Measurements from ENCODE around the gene KRTAP9-8. TPM values are rescaled to one million over a fixed set of nuclear protein-coding genes. Genes with fewer than 3 reads are reported as not detected.
"Not testable (repeated sequence)": the region's sequence is repeated elsewhere in the genome, so short reads cannot be mapped to it uniquely, and the experiment has no call there.

The KRTAP9-8 gene
- not detected for total RNA-seq

- H3K4me1 Mint-ChIP-seq; POLR2A ChIA-PET; DNase-seq; H3K9me3 Mint-ChIP-seq (ENCODE audit: low read depth); CTCF ChIA-PET; H3K36me3 Mint-ChIP-seq (ENCODE audit: low read depth); H3K4me3 Mint-ChIP-seq; ATAC-seq; H3K27me3 Mint-ChIP-seq; intact Hi-C loops (cut with DNase I, micrococcal nuclease); H3K27ac Mint-ChIP-seq: not testable (repeated sequence)
These were observed at the start of gene KRTAP9-8 for GRCh38 chr17:41237949-41238437. Gene KRTAP9-8 (plus strand): TSS chr17:41237999. CDS start chr17:41238052, 53 bp downstream.

- H3K27ac Mint-ChIP-seq; CTCF ChIA-PET; DNase-seq; ATAC-seq; H3K4me1 Mint-ChIP-seq; H3K36me3 Mint-ChIP-seq (ENCODE audit: low read depth); H3K9me3 Mint-ChIP-seq (ENCODE audit: low read depth); POLR2A ChIA-PET; H3K4me3 Mint-ChIP-seq; intact Hi-C loops (cut with DNase I, micrococcal nuclease); H3K27me3 Mint-ChIP-seq: not testable (repeated sequence)
These were observed 47.9 kb upstream of the KRTAP9-8 start, which contains the start of gene KRTAP9-1 for GRCh38 chr17:41189837-41190318. Gene KRTAP9-1 (plus strand): TSS chr17:41189887. CDS start chr17:41189887, 0 bp downstream.

GRCh38 chr17:41190328-41190727, 47.5 kb upstream of the KRTAP9-8 start:
- no peak for DNase-seq
- Mint-ChIP-seq H3K9me3 (ENCODE audit: low read depth) (peaks cover 3% of the 10 kb centered on the region), H3K27ac (no peak overlapping the region), H3K27me3 (peaks cover 4% of the 10 kb centered on the region), H3K4me3 (no peak overlapping the region), H3K36me3 (ENCODE audit: low read depth) (peaks cover 3% of the 10 kb centered on the region), H3K4me1 (no peaks in the 10 kb centered on the region)
- no peak for ATAC-seq
- ChIA-PET CTCF (no interaction called here), POLR2A (no interaction called here)
- intact Hi-C loops (cut with DNase I, micrococcal nuclease): no loop called here

- intact Hi-C loops (cut with DNase I, micrococcal nuclease): no loop called here
- Mint-ChIP-seq H3K9me3 (ENCODE audit: low read depth) (peaks cover 8% of the 10 kb centered on the region), H3K36me3 (ENCODE audit: low read depth) (peaks cover 3% of the 10 kb centered on the region), H3K4me3 (no peak overlapping the region), H3K27ac (no peak overlapping the region), H3K4me1 (no peaks in the 10 kb centered on the region), H3K27me3 (no peaks in the 10 kb centered on the region)
- CTCF ChIA-PET: interaction anchor here (1.5 kb wide), 1 partner anchor 14 kb away, joined by 3 read pairs; no protein-coding TSS in a partner anchor
- ATAC-seq: no peak
- POLR2A ChIA-PET: no interaction called here
- no peak for DNase-seq
These were observed 41.7 kb upstream of the KRTAP9-8 start for GRCh38 chr17:41196068-41196467.

GRCh38 chr17:41199421-41200078, 38.2 kb upstream of the KRTAP9-8 start:
- Mint-ChIP-seq H3K27ac (no peak overlapping the region), H3K4me3 (no peak overlapping the region), H3K4me1 (no peaks in the 10 kb centered on the region), H3K9me3 (ENCODE audit: low read depth) (peaks cover 5% of the 10 kb centered on the region), H3K36me3 (ENCODE audit: low read depth) (no peaks in the 10 kb centered on the region), H3K27me3 (no peaks in the 10 kb centered on the region)
- DNase-seq (no peak), ATAC-seq (no peak)
- intact Hi-C loops (cut with DNase I, micrococcal nuclease): no loop called here
- ChIA-PET POLR2A (no interaction called here), CTCF (no interaction called here)

- Mint-ChIP-seq H3K27me3 (peaks cover 7% of the 10 kb centered on the region), H3K4me1 (peaks cover 8% of the 10 kb centered on the region), H3K4me3 (no peak overlapping the region), H3K27ac (no peak overlapping the region), H3K9me3 (ENCODE audit: low read depth) (no peaks in the 10 kb centered on the region), H3K36me3 (ENCODE audit: low read depth) (no peaks in the 10 kb centered on the region)
- intact Hi-C loops (cut with DNase I, micrococcal nuclease): no loop called here
- ATAC-seq (peak; percentile 57), DNase-seq (no peak)
- CTCF ChIA-PET: interaction anchor here (0.6 kb wide), 1 partner anchor 396 kb away, joined by 3 read pairs; no protein-coding TSS in a partner anchor
- POLR2A ChIA-PET: no interaction called here
These were observed 25.8 kb upstream of the KRTAP9-8 start for GRCh38 chr17:41211845-41212466.

- intact Hi-C loops (cut with DNase I, micrococcal nuclease): no loop called here
- H3K9me3 Mint-ChIP-seq (ENCODE audit: low read depth): no peaks in the 10 kb centered on the region
- H3K27ac Mint-ChIP-seq: no peak overlapping the region
- H3K36me3 Mint-ChIP-seq (ENCODE audit: low read depth): no peaks in the 10 kb centered on the region
- CTCF ChIA-PET: interaction anchor here (0.6 kb wide), 1 partner anchor 397 kb away, joined by 3 read pairs; no protein-coding TSS in a partner anchor
- POLR2A ChIA-PET: no interaction called here
- H3K4me3 Mint-ChIP-seq: no peak overlapping the region
- DNase-seq (no peak), ATAC-seq (no peak)
- peaks cover 8% of the 10 kb centered on the region for H3K4me1 Mint-ChIP-seq
- H3K27me3 Mint-ChIP-seq: peaks cover 7% of the 10 kb centered on the region
These were observed 25.2 kb upstream of the KRTAP9-8 start for GRCh38 chr17:41212524-41213169.

GRCh38 chr17:41215681-41216080, 22.1 kb upstream of the KRTAP9-8 start:
- ATAC-seq: no peak
- peaks cover 7% of the 10 kb centered on the region for H3K27me3 Mint-ChIP-seq
- peaks cover 4% of the 10 kb centered on the region for H3K9me3 Mint-ChIP-seq (ENCODE audit: low read depth)
- intact Hi-C loops (cut with DNase I, micrococcal nuclease): no loop called here
- CTCF ChIA-PET: interaction anchor here (0.6 kb wide), 1 partner anchor 308 kb away, joined by 3 read pairs; no protein-coding TSS in a partner anchor
- no peak for DNase-seq
- no peaks in the 10 kb centered on the region for H3K36me3 Mint-ChIP-seq (ENCODE audit: low read depth)
- H3K27ac Mint-ChIP-seq: no peak overlapping the region
- POLR2A ChIA-PET: no interaction called here
- H3K4me3 Mint-ChIP-seq: no peak overlapping the region
- H3K4me1 Mint-ChIP-seq: peaks cover 8% of the 10 kb centered on the region

GRCh38 chr17:41223821-41224220, 14.0 kb upstream of the KRTAP9-8 start:
- no peak for ATAC-seq
- ChIA-PET POLR2A (no interaction called here), CTCF (no interaction called here)
- Mint-ChIP-seq H3K27me3 (no peaks in the 10 kb centered on the region), H3K9me3 (ENCODE audit: low read depth) (peaks cover 4% of the 10 kb centered on the region), H3K27ac (no peak overlapping the region), H3K36me3 (ENCODE audit: low read depth) (no peaks in the 10 kb centered on the region), H3K4me3 (no peak overlapping the region), H3K4me1 (no peaks in the 10 kb centered on the region)
- intact Hi-C loops (cut with DNase I, micrococcal nuclease): no loop called here
- DNase-seq: no peak

GRCh38 chr17:41226051-41226450, 11.7 kb upstream of the KRTAP9-8 start:
- CTCF ChIA-PET: interaction anchor here (0.7 kb wide), 1 partner anchor 376 kb away, joined by 3 read pairs; no protein-coding TSS in a partner anchor
- intact Hi-C loops (cut with DNase I, micrococcal nuclease): no loop called here
- no peaks in the 10 kb centered on the region for H3K36me3 Mint-ChIP-seq (ENCODE audit: low read depth)
- POLR2A ChIA-PET: no interaction called here
- H3K27me3 Mint-ChIP-seq: no peaks in the 10 kb centered on the region
- no peak overlapping the region for H3K27ac Mint-ChIP-seq
- ATAC-seq (no peak), DNase-seq (no peak)
- no peaks in the 10 kb centered on the region for H3K4me1 Mint-ChIP-seq
- H3K4me3 Mint-ChIP-seq: no peak overlapping the region
- no peaks in the 10 kb centered on the region for H3K9me3 Mint-ChIP-seq (ENCODE audit: low read depth)

- ATAC-seq; H3K27ac Mint-ChIP-seq; H3K36me3 Mint-ChIP-seq (ENCODE audit: low read depth); H3K9me3 Mint-ChIP-seq (ENCODE audit: low read depth); CTCF ChIA-PET; DNase-seq; H3K4me3 Mint-ChIP-seq; H3K27me3 Mint-ChIP-seq; POLR2A ChIA-PET; H3K4me1 Mint-ChIP-seq; intact Hi-C loops (cut with DNase I, micrococcal nuclease): not testable (repeated sequence)
These were observed 11.2 kb upstream of the KRTAP9-8 start, which contains the start of gene KRTAP9-2 for GRCh38 chr17:41226598-41227095. Gene KRTAP9-2 (plus strand): TSS chr17:41226648. CDS start chr17:41226655, 7 bp downstream.
